Muscle of leg (tissue), 9 donors: ENCODE measurements around the gene DNAJB2. TPM values are rescaled to one million over a fixed set of nuclear protein-coding genes. Genes with fewer than 3 reads are reported as not detected.

ENCODE experiments used
- polyA plus RNA-seq, 8 donors: library from polyadenylated mRNA; unstranded; fragments of 120-200 nt; gene quantifications; one replicate each; pipeline versions ENCODE4 v1.2.1 to v1.2.3, GENCODE V29; 2013; ENCODE audit warnings: inconsistent platforms in 1 of 8, low replicate concordance in 1 of 8; ENCODE audit not compliant: insufficient read length in 8 of 8, insufficient read depth in 1 of 8
- total RNA-seq: library from RNA; stranded (reverse); fragments of 120-200 nt; gene quantifications from one replicate; pipeline ENCODE4 v1.2.4, GENCODE V29; 2013

Gene DNAJB2
- total and polyA plus RNA-seq, 9 donors = 52.6 to 93.2 (median 83.1) TPM

Other genes with a start within 250 kb of the DNAJB2 start
- gene CFAP65, start 237.8 kb upstream of the DNAJB2 start, total RNA-seq = not detected
- under 1 TPM in 2 of 8 donors, not detected in 6; 0.05 to 0.54 TPM for gene CFAP65, start 237.8 kb upstream of the DNAJB2 start, polyA plus RNA-seq
- 0.04 TPM for gene IHH, start 218.4 kb upstream of the DNAJB2 start, total RNA-seq
- gene IHH, start 218.4 kb upstream of the DNAJB2 start, polyA plus RNA-seq = 1 to 10 TPM in 1 of 8 donors, under 1 TPM in 4, not detected in 3; 0.05 to 3.2 (median 0.19) TPM
- gene NHEJ1, start 118.6 kb upstream of the DNAJB2 start, total RNA-seq = 14.1 TPM
- gene NHEJ1, start 118.6 kb upstream of the DNAJB2 start, polyA plus RNA-seq = 10 to 100 TPM; 11.4 to 18.5 (median 13.6) TPM
- gene SLC23A3, start 109.3 kb upstream of the DNAJB2 start, total RNA-seq = 1.5 TPM
- gene SLC23A3, start 109.3 kb upstream of the DNAJB2 start, polyA plus RNA-seq = 1 to 10 TPM in 3 of 8 donors, under 1 TPM in 5; 0.59 to 1.7 (median 0.95) TPM
- 23.4 TPM for gene CNPPD1, start 102.4 kb upstream of the DNAJB2 start, total RNA-seq
- gene CNPPD1, start 102.4 kb upstream of the DNAJB2 start, polyA plus RNA-seq = 10 to 100 TPM; 32.5 to 40.8 (median 37.1) TPM
- gene RETREG2, start 101.1 kb upstream of the DNAJB2 start, total RNA-seq = 28.9 TPM
- 10 to 100 TPM; 37.6 to 57.7 (median 47.0) TPM for gene RETREG2, start 101.1 kb upstream of the DNAJB2 start, polyA plus RNA-seq
- 26.6 TPM for gene ZFAND2B, start 72.6 kb upstream of the DNAJB2 start, total RNA-seq
- 10 to 100 TPM; 18.8 to 31.9 (median 22.8) TPM for gene ZFAND2B, start 72.6 kb upstream of the DNAJB2 start, polyA plus RNA-seq
- gene ABCB6, start 60.4 kb upstream of the DNAJB2 start, total RNA-seq = 28.7 TPM
- 10 to 100 TPM; 28.4 to 42.0 (median 34.2) TPM for gene ABCB6, start 60.4 kb upstream of the DNAJB2 start, polyA plus RNA-seq
- 13.7 TPM for gene ATG9A, start 49.7 kb upstream of the DNAJB2 start, total RNA-seq
- gene ATG9A, start 49.7 kb upstream of the DNAJB2 start, polyA plus RNA-seq = 10 to 100 TPM; 27.6 to 35.1 (median 32.3) TPM
- 21.5 TPM for gene ANKZF1, start 49.6 kb upstream of the DNAJB2 start, total RNA-seq
- 10 to 100 TPM; 16.3 to 32.0 (median 23.6) TPM for gene ANKZF1, start 49.6 kb upstream of the DNAJB2 start, polyA plus RNA-seq
- 6.6 TPM for gene GLB1L, start 33.9 kb upstream of the DNAJB2 start, total RNA-seq
- gene GLB1L, start 33.9 kb upstream of the DNAJB2 start, polyA plus RNA-seq = 1 to 10 TPM; 3.3 to 9.9 (median 5.7) TPM
- gene STK16, start 33.9 kb upstream of the DNAJB2 start, total RNA-seq = 12.5 TPM
- gene STK16, start 33.9 kb upstream of the DNAJB2 start, polyA plus RNA-seq = 10 to 100 TPM; 15.1 to 23.1 (median 19.6) TPM
- 0.04 TPM for gene TUBA4B, start 26.1 kb upstream of the DNAJB2 start, total RNA-seq
- under 1 TPM in 6 of 8 donors, not detected in 2; 0.13 to 0.56 (median 0.18) TPM for gene TUBA4B, start 26.1 kb upstream of the DNAJB2 start, polyA plus RNA-seq
- gene TUBA4A, start 25.4 kb upstream of the DNAJB2 start, total RNA-seq = 36.2 TPM
- gene TUBA4A, start 25.4 kb upstream of the DNAJB2 start, polyA plus RNA-seq = 100 to 1,000 TPM in 4 of 8 donors, 10 to 100 TPM in 4; 77.1 to 160 (median 107) TPM
- gene PTPRN, start 30.0 kb downstream of the DNAJB2 start, total RNA-seq = 0.09 TPM
- gene PTPRN, start 30.0 kb downstream of the DNAJB2 start, polyA plus RNA-seq = 1 to 10 TPM in 1 of 8 donors, under 1 TPM in 7; 0.09 to 1.0 (median 0.38) TPM
- not detected for gene RESP18, start 53.4 kb downstream of the DNAJB2 start, total RNA-seq
- not detected for gene RESP18, start 53.4 kb downstream of the DNAJB2 start, polyA plus RNA-seq
- 24.5 TPM for gene DNPEP, start 108.5 kb downstream of the DNAJB2 start, total RNA-seq
- gene DNPEP, start 108.5 kb downstream of the DNAJB2 start, polyA plus RNA-seq = 10 to 100 TPM; 28.6 to 48.5 (median 39.7) TPM
- 2,854 TPM for gene DES, start 139.0 kb downstream of the DNAJB2 start, total RNA-seq
- gene DES, start 139.0 kb downstream of the DNAJB2 start, polyA plus RNA-seq = 1,000 to 10,000 TPM; 2,139 to 4,335 (median 3,881) TPM
- gene SPEG, start 155.5 kb downstream of the DNAJB2 start, total RNA-seq = 176 TPM
- gene SPEG, start 155.5 kb downstream of the DNAJB2 start, polyA plus RNA-seq = 100 to 1,000 TPM in 5 of 8 donors, 10 to 100 TPM in 3; 66.5 to 177 (median 143) TPM
- 28.7 TPM for gene GMPPA, start 219.5 kb downstream of the DNAJB2 start, total RNA-seq
- 10 to 100 TPM; 23.4 to 34.3 (median 27.4) TPM for gene GMPPA, start 219.5 kb downstream of the DNAJB2 start, polyA plus RNA-seq
- gene ASIC4, start 235.1 kb downstream of the DNAJB2 start, total RNA-seq = 0.44 TPM
- under 1 TPM; 0.12 to 0.51 (median 0.34) TPM for gene ASIC4, start 235.1 kb downstream of the DNAJB2 start, polyA plus RNA-seq